ENCODE measurements around the gene ADGRD1.
A peak's percentile ranks its signal among the peaks of the same experiment; 100 is the strongest.
"Not testable (repeated sequence)": the region's sequence is repeated elsewhere in the genome, so short reads cannot be mapped to it uniquely, and the experiment has no call there.

Gene ADGRD1

DNA sequence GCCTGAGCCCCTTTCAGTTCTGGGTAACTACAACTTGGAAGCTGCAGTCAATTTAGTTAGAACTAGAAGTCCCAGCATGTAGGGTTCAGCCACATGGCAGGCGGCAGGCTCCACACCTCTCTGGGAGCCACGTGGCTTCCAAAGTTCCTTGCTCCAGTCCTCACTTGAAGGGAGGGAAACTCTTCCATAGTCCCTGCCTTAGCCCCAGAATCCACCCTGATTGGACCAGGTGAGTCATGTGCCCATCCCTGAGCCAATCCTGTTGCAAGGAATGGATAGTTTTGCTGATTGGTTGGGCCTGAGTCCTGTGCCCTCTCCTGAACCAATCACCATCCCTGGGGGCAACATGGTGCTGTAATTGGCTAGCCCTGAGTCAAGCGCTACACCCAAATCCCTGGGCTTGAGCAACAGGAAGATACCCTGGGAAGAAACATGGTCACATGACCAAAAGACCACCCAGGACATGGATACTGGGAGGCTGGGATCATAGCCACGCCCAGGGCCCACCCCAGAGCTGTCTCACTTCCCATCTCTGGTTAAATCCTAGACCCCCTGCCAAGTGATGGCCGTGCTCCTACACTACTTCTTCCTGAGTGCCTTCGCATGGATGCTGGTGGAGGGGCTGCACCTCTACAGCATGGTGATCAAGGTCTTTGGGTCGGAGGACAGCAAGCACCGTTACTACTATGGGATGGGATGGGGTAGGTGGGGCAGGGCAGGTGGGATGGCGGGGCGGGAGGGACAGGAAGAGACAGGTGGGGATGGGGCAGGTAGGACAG is 154.7 kb downstream of the ADGRD1 start:
- no peak for DNase-seq

DNA sequence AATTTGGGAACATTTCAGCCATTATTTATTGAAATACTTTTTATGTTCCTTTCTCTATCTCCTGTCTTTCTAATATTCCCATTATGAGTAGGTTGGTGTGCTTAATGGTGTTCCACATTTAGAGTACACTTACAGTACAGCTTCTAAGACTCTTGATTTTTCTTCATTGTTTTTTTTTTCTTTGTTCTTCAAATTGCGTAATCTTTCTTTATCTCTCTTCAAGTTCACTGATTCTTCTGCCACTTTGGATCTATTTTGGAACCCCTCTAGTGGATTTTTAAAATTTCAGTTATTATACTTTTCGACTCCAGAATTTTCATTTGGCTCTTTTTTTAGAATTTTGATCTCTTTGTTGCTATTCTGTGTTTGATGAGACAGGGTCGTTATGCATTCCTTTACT is 157.7 kb downstream of the ADGRD1 start:
- no peak for DNase-seq

DNA sequence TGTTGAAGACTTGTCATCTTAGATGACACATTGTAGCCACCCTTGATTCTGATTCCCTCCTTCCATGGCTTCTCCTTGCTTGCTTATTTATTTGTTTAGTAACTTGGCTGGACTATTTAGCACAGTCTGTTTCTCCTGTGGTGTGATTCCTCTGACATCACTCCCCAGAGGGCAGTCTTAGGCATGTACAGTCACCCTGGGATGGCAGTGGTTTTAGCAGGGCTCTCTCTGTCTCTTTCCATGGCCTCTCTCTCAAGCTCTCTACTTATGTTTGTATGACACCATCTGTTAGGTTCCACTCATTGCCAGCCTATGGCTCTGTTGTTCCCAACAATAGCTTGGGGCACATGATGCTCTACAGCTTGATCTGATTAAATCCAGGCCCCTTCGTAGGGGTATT is 158.3 kb downstream of the ADGRD1 start:
- peak; percentile 68 for DNase-seq

DNA sequence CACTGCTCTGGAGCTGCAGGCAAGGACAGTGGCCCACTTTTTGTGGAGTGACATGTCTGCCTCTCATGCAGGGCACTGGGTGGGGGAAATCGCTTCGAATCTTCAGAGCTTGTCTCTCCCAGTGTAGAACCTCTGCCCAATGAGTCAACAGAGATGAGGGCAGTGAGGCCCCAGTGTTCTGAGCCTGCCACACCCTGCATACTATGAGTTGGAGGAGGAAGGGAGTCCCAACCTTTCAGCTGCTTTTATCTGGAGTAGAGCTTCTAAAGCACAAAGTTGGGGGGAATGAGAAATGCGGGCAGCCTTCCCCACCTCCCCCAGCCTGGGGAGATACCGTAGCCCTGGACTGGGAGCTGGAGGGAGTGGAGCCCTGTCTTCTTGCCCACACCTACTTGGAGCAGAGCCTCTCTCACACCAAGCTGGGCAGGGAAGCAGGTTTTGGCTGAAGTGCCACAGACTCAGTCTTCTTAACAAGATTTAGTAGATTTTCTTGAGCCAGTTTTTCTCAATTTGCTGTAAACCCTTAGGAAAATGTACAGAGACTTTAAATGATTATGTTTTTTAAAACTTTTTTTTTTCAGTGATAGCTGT is 159.1 kb downstream of the ADGRD1 start:
- no peak for DNase-seq

DNA sequence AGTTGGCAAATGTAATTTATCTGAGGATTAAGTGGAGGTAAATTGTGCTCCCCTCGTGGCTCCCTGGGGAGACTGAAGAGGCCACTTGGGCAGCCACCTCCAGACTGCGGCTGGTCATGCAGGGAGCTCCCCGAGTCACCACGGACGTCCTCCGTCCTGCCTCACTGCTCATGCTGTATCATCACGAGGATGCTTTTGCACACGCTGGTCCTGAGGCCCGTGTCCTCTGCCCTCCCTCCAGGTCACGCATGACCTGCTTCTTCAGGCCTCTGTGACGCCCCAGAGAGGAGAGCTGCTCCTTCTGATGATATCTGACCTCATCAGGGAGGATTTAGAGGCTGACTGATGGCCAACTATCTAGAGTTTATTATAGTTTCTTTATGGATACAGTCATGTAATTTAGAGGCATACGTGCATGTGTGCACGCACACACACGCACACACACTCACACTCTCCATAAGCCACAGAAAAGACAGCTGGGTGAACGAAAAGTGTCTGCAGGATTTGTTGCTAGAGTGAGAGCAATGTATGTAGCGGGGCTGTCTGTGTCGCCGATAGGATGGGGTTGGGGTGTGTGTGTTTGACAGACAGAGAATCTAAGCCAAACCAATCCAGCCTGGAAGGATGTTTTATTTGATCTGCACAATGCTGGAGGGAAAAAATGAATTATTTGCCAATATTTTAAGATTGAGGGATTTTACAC is 160.0 kb downstream of the ADGRD1 start:
- peak; percentile 72 for DNase-seq

DNA sequence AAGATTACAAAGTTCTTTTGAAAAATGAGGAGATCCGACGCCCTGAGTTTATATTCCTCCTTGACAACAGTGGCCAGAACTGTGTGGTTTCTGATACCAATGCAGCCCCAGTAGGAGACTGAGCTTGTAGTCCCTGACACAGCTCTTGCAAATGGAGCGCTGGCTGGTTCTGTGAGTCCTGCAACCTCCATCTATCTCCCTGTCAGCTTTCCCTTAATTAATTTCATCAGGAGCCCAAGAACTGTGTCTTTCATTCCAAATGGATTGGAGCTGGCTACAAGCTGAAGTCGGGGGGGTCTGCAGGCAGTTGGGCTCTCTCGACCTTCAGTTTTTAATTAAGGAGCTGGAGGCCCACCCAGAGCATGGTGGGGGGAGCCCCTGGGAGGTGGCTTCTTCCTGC is 160.6 kb downstream of the ADGRD1 start:
- DNase-seq, result no peak

DNA sequence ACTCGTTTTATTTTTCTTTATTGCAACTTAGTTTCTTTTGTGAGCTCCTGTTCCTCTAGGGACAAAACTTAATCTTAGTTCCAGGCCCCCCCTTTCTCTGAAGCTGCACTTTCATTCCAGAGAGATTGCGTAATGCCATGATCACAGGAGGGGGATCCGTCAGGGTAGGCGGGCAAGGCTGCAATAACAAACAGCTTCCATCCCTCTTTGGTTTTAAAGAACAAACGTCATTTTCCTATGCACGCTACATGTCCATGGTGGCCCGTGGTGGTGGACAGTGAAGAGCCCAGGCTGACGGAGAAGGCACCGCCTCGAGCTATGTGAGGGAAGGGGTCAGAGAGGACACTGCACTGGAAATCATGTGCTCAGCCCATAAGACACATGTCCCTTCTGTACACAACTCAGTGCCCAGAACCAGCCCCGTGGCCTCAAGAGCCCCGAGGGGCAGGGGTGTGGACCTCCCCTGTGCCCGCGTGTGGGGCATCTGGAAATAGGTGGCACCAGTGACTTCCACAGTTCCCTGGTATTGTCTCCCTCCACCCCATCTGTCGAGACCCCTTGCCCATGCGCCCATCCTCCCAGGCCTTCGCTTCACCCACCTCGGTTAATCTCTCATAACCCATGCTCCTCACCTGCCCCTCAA is 161.4 kb downstream of the ADGRD1 start:
- peak; percentile 70 for DNase-seq

DNA sequence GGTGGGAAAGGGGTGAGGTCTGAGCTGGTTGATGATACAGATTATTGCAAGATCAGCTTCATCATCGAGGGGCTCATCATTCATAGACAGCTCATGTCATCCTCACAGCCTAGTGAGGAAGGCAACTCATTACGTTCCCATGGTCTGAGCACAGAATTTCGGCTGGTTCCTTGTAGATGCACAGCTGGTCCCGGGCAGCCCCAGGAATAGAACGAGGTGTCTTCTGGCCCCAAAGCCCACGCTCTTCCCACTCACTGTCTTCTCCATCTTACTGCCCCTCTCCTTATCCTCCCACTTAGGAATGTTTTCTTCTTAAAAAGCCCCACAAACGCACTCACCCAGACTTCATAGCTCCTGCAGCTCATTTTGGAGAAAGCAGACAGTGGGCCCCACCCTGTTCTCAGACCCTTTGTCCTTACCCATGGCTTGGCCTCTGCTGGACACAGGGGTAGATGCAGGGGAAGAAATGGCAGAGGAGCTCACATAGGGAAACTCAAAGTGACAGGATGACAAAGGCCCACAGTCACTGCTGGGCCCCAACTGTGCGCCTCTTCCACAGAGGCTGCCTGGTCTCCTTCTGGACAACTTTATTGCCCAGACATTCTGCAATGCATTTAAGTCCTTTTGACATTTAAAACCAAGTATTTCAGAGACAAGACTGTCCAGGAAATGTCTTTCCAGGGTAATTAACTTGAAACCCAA is 162.2 kb downstream of the ADGRD1 start:
- peak; percentile 78 for DNase-seq

DNA sequence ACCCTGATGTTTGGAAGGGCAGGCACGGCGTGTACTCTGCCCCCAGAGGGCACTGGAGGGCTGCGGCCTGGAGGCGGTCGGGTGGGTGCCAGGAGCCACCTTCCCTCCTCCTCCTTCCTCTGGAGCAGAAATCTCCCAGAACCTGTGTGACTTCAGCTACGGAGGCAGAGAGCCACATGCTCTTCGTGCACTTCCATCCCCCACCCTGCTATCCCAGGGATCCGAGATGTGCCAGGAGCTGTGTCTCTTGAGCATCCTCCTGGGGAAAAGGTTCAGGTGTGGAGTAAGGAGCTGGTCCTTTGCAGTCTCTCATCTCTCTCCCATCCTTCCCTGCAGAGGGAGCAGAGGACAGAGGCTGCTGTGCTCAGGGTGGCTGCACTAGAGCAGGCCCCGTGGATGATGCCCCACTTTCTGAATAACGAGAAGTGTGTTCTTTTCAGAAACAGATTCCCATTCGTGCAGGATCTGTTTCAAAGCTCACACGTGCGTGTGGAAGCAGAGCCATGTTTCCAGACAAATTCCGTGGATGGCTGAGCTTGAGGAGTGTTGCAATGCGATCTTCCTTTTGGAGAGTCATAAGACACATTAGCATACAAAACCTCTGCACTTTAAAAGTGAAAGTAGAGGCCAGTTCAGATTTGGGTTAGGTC is 162.9 kb downstream of the ADGRD1 start:
- DNase-seq, result peak; percentile 78

DNA sequence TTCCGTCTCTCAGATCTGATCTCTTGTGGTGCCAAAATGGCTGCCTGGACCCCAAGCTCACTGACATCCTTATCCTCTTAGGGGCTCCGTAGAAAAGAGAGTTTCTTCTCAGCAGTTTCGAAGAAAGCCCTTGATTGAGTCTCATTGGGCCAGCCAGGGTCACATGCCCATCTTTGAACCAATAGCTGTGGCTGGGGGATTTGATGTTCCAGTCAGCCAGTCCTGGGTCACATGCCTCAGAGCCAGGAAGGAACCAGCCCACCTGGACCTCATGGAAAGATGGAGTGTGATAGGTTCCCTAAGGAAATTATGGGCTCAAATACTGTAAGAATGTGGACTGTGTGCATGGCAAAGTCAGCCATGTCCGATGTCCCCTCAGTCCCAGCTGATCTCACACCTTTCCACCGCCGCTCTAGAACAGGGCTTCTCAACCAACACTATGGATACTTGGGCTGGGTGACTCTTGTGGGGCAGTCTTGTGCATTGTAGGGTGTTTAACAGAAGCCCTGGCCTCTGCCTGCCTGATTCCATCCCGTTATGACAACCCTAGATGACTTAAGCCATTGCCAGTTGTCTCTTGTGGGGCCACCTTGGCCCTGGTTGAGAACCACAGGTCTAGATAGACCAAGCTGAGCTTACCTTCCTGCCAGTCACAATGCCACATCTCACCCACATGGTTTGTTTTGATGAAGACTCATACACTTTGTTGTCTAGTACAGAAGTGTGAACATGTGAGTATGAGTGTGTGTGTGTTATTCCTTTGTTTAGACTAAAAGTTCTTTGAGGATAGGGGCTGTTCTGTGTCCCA is 163.9 kb downstream of the ADGRD1 start:
- DNase-seq, result no peak

DNA sequence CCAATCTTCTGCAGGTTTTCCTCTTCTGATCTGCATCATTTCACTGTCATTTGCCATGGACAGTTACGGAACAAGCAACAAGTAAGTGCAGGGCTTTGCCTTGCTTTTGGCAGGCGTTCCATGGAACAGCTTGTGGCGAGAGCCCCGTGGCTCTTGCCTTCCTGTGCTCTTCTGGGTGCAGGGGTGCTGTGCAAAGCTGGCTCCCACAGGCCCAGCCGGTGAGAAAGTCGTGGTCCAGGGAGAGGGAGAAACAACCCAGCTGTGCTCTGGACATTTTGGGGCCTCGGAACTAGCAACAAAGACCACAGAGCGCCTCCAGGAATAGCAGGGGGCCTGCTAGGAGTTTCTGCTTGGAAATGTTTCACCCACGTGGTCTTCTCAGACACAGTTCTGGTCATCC is 164.7 kb downstream of the ADGRD1 start:
- no peak for DNase-seq

DNA sequence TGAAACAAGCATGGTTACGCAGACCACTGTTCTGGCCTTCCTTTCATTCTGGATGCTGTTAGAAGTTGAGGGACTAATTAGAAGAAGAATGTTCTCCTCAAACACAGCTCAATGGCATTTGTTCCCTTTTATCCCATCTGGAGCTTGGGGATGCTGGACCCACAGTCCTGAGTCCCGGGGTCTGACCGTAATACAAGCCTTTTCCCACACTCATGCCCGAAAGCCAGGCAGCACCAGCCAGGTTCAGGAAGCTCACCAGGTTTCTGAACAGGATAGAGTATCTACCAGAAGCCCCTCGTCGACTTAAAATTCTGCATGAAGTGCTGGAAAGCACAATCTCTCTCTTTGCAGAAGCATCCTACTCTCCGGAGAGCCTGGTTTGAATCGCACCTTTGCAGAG is 165.6 kb downstream of the ADGRD1 start:
- DNase-seq, result not testable (repeated sequence)

DNA sequence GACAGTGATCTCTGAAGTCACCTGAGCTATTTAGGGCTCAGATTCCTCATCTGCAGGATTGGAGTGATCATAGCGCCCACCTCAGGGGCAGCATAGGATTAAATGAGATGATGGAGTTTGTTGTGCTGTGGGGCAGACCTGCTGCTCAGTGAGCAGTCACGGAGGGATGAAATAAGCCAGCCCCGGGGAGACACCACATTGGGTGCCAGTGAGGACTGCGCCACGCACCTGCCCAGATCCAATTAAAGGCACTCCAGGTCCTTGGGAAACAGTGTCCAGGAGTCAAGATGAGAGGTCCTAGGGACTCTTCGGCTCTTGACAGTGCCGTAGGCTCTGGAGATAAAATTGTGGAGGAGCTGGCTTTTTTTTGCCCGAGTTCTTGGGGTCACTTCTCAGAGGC is 166.2 kb downstream of the ADGRD1 start:
- no peak for DNase-seq

DNA sequence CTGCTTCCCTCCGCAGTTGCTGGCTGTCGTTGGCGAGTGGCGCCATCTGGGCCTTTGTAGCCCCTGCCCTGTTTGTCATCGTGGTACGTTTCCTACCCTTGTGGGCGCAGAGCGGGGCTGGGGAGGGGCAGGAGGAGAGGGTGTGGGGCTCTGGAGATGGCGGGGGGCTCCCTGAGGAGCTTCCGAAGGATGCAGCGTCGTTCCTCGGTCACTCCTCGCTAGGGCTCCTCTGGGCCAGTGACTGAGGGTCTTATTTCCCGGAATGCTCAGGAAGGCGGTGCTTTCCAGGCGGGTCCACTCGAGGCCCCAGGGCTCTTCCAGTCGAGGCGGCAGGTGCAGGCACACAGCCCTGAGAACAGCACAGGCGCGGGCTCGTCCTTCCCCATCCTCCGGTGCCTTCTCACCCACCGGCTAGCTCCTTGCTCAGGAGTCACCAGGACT is 167.1 kb downstream of the ADGRD1 start:
- DNase-seq, result no peak

DNA sequence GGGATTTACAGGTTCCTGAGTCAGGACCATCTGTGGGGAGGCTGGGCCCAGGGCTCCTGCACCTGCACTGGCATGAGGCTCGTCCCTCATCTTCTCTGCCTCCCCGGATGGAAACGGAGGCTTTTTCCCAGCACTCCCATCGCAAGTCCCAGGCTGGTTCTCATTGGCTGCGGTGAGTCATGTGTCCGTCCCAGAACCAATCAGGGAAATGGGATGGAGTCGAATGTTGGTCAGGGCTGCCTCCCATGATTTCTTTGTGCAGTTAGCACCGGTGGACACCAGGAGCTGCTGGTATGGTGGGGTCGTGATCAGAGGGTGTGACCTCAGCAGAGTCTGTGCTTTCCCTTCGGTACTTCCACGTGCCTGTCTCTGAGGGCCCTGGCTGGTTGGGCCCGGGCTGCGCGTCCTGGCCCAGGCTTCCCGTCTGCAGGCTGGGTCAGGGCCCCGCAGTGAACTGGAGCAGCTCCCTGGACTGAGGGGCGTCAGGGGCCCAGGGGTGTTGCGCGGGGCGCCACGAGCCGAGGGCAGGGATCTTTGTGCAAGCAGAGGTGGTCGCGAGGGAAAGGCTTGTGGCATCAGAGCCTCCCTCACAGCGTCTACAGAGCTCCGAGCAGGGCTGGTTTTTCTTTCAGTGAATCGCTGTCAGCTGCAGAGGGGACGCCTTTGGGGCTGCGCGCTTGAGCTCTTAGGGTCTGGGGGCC is 168.1 kb downstream of the ADGRD1 start:
- DNase-seq, result no peak

DNA sequence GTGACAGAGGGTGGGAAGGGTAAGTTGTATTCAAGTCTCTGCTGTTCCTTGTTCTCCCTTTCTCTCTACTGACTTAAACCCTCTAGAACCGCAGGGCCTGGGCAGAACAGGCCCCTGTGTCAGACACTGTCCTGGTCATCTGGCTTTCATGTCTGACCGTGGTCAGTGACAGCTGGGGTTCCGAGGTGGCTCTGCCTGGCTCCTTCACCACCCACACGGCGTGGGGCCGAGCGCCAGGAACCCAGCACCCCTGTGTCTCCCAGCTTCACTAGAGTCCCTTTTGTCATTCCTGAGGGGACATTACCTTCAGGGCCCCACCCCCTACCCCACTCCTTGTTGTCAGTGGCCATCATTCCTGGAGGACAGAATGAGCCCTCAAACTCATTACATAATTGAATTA is 168.9 kb downstream of the ADGRD1 start:
- DNase-seq, result no peak

DNA sequence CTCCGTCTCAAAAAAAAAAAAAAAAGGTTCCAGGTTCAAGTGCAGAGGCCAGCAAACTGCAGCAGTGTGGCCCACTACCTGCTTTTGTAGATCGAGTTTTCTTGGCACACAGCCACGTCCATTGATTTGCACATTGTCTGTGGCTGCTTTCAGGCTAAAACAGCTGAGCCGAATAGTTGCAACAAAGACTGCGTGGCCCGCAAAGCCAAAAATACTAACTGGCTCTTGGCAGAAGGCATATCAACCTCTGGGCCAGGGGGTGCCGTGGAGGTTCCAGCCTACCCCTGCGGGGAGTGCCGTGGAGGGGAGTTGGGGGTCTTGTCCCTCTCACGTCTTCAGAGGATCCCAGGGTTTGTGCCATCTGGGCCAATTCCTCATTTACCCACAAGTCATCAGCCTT is 170.1 kb downstream of the ADGRD1 start:
- DNase-seq, result no peak

DNA sequence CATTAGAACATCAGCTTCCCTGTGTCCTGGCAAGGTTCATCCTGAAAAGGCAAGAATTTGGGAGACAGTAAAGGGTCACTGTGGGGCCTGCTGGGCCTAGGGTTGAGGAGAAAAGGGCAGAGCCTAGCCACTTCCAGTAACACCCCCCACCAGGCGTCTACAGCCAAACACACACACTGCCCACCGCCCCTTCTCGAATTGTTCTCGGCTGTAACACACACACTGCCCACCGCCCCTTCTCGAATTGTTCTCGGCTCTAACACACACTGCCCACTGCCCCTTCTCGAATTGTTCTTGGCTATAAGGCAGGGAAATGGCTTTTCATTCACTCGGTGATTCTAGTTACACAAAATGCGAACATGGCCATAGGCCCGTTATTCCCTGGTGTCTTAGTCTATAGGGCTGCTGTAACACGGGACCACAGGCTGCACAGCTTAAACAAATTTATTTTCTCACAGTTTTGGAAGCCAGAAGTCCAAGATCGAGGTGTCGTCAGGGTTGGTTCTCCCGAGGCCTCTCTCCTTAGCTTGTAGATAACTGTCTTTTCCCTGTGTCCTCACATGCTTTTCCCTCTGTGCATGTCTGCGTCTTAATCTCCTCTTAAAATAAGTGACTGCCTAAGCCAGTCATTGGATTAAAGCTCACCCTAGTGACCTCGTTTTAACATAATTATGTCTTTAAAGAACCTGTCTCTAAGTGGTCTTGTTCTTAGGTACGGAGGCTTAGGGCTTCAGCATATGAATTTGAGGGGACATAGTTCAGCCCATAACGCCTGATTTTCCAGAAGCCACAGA is 171.0 kb downstream of the ADGRD1 start:
- no peak for DNase-seq

DNA sequence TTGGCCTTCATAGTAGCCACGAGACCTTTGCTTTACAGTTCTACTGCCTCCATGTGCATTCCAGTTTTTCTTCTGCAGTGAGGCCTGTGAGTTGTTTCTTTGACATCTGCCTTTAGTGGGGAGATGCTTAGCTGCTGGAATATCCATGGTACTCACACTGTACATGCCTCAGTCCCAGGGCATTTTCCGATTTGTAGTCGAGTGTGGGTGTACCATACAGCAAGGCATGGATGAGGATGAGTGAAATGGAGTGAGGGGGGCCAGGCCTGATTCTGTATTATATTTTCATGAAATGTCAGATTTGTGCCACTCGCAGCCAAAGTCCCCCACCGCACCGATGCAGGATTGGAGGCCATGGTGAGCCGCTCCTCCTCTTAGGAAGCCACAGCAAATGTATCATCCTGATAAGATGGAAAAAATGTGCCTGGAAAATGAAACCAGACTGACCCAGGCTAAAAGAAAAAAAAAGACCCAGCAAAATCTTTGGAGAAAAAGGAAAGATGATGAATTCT is 173.0 kb downstream of the ADGRD1 start:
- DNase-seq, result no peak

DNA sequence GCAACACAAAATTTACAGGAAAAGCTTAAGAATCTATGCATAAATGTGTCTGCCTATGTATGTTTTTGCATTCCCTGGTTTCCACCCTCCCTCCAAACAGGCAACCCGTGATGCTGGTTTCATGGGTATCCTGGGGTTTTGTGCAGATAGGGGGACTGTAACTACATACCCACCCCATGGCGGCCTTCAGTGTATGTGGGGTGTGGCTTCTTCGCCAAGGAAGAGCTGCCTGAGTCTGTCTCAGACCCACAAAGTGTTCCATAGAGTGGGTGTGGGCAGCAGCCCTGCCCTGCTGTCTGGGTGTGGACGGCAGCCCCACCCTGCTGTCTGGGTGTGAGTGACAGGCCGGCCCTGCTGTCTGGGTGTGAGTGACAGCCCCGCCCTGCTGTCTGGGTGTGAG is 174.8 kb downstream of the ADGRD1 start:
- no peak for DNase-seq
